GM12865 (cell line): Measurements from ENCODE around the gene TPD52L2.

Experiments
- DNase-seq: peaks from one replicate; pipeline ENCODE4 v3.0.0; 2010; ENCODE audit warnings: low read depth
- H3K4me3 ChIP-seq: 2 replicates; pipeline ENCODE4 v1.5.1; 2011; ENCODE audit warnings: mild to moderate bottlenecking, low read depth, low read length, control low read depth
- TF ChIP-seq, protein P1 (sequence below): IDR thresholded peaks from 2 replicates; pipeline ENCODE4 v1.5.1; 2011; ENCODE audit warnings: low read length, control low read depth, low read depth, inconsistent platforms; ENCODE audit not compliant: insufficient read depth; ENCODE audit errors: missing control alignments

Gene TPD52L2

DNA sequence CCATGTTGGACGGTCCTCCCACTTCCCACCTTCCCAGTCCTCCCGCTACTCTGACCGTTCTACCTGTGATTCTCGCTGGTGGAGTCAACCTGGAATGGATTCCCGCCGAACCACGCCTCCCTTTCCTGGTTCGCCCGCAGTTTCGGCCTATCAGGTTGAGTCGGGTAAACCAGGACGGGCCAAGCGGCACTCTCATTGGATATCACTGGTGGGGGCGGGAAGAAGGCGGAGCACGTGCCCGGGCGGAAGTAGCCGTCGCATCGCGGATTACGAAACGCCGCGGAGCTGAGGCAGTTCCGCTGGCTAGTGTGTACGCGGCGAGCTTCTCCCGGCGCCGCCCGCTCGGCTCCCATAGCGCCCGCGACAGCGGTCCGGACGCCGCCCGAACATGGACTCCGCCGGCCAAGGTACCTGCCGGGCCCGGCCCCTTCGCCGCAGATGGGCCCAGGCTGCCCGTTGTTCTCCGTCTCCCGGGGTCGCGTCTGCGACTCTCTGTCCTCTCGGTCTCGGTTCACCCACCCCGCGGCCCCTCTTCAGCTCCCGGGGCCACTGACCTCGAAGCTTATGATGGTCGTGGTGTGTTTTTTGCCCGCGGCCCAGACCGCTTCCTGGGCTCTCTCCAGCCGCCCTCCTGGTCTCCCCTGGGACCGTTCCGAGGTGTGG lies at the start of gene TPD52L2:
TPD52L2 (plus strand) TSS at position 293 of the 663 bp plus-strand sequence; CDS start at position 389, 96 bp downstream.
- H3K4me3 ChIP-seq: peak within 1 kb of the TSS; percentile 94
- peak; percentile 99 for DNase-seq
- TF ChIP-seq, protein P1, sequence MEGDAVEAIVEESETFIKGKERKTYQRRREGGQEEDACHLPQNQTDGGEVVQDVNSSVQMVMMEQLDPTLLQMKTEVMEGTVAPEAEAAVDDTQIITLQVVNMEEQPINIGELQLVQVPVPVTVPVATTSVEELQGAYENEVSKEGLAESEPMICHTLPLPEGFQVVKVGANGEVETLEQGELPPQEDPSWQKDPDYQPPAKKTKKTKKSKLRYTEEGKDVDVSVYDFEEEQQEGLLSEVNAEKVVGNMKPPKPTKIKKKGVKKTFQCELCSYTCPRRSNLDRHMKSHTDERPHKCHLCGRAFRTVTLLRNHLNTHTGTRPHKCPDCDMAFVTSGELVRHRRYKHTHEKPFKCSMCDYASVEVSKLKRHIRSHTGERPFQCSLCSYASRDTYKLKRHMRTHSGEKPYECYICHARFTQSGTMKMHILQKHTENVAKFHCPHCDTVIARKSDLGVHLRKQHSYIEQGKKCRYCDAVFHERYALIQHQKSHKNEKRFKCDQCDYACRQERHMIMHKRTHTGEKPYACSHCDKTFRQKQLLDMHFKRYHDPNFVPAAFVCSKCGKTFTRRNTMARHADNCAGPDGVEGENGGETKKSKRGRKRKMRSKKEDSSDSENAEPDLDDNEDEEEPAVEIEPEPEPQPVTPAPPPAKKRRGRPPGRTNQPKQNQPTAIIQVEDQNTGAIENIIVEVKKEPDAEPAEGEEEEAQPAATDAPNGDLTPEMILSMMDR: no peak

DNA sequence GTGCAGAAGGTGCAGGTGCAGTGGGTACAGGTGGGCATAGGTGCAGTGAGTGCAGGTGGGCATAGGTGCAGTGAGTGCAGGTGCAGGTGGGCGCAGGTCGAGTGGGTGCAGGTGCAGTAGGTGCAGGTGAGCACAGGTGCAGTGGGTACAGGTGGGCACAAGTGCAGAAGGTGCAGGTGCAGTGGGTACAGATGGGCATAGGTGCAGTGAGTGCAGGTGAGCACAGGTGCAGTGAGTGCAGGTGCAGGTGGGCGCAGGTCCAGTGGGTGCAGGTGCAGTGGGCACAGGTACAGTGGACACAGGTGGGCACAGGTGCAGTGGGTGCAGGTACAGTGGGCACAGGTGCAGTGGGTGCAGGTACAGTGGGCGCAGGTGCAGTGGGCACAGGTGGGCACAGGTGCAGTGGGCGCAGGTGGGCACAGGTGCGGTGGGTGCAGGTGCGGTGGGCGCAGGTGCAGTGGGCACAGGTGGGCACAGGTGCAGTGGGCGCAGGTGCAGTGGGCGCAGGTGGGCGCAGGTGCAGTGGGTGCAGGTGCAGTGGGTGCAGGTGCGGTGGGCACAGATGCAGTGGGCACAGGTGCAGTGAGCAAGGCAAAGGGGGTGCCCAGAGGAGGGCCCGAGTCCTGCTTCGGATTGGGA lies 49.3 kb upstream of the TPD52L2 start:
- no peak for DNase-seq
- H3K4me3 ChIP-seq: no peak overlapping the region
- TF ChIP-seq, protein P1: no peak

DNA sequence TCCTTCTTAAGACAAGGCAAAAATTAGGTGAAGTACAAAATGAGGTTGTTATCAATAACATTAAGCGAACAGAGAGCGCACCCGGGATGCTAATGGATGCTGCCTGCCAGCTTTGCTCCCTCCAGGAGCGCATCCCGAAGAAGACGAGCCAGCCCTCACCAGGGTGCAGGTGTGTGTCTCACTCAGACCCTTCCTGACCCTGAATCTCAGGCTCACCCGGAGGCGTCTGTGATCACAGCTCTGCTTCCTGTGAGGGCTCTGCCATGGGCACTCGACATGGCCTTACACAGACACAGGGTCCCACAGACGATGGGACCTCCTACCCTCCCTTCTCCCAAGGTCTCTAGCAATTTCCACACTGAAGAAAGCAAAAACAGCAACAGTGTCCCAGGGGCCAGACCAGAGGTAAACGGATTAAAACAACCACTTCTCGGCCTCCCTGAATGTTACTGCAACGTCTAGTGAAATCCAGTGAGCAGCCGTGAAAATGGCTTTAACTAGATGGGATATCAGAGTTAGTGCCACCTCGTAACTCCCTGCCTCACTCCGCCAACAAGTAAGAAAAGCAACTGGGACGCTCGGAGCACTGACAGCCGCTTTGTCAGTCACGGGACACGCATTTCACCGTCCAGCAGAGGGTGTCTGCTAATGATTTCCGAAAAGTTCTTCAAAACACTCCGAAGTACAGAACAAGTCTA lies 45.7 kb upstream of the TPD52L2 start:
- TF ChIP-seq, protein P1: no peak
- no peak overlapping the region for H3K4me3 ChIP-seq
- no peak for DNase-seq

DNA sequence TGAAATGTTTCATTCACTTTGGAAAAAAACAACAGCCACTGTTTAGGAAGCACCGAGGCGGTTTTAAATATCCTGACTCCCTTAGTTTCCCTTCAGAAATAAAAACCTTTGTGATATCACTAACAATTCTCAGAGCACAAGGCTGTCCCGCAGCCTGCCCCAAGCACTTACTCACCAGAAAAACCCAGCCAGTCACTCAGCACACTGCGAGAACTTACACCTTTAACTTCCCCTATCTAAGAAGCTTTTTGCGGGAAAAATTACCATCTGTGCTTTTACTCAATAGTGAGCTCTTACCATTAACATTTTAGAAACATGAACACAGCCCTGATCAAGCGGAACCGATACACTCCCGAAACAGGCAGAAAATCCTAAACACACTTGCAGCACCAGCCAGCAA lies 43.3 kb upstream of the TPD52L2 start:
- DNase-seq: peak; percentile 56
- TF ChIP-seq, protein P1: no peak
- no peak overlapping the region for H3K4me3 ChIP-seq

DNA sequence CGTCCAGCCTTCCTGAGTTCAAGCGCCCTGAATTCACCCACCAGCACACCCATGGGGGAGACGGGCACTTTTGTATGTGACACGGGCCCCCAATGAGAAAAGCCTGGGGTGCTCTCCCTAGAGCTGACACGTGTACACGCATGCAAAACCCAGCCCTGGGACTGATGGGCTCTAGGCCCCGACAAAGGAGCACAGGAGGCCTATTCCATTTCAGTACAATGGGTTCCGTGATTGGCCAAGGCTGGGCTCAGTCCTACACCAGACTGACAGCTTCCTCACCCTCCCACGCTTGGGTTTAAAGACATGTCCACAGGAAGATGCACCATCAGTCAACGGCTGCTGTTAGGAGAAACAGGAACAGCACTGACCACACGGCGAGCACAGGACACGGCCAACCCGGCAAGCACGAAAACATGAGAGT lies 42.8 kb upstream of the TPD52L2 start:
- TF ChIP-seq, protein P1: no peak
- no peak overlapping the region for H3K4me3 ChIP-seq
- no peak for DNase-seq

DNA sequence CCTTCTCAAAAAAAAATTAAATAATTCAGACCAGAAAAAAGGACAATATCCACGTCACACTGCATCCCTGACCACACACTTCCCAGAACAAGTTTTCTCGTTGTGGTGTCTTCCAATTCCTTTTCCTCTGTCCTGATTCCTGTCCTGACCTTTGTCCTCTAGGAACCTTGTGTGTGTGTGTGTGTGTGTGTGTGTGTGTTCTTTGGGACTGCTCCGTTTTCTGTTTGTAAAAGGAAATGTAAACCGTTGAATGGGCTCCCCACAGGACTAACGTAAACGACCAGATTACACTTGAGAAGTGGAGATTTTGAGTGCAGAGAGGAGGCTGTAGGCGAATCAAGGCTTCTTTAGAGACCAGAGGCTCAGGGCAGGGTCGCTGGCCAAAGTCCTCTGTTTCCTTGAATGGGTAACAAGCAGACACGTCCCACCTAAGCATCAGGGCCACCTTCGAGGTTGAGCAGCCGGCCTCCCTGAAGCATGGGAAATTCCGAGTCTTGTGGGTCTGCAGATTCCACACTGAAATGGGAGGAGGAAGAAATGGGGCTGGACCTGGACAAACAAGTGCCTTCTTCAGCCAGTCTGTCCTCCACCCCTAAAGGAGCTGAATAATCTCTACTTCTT lies 41.3 kb upstream of the TPD52L2 start:
- DNase-seq: no peak
- H3K4me3 ChIP-seq: no peak overlapping the region
- TF ChIP-seq, protein P1: no peak
